Measurements from ENCODE around the gene ANKRD10. TPM values are rescaled to one million over a fixed set of nuclear protein-coding genes. Genes with fewer than 3 reads are reported as not detected.

ANKRD10 gene
- total and polyA plus RNA-seq, 2 of the 8 experiments (the other 6 are each of a cell fraction or from before 2014, with no cell fraction given): 146 to 218 TPM

GRCh38 chr13:110953833-110954532 lies 39.1 kb upstream of the ANKRD10 start (continued):
- TF ChIP-seq RAD21 (IDR thresholded peaks at IDR 0.05 in 1 of 2, conservative IDR thresholded peaks at IDR 0.05 in 1 of 2; ENCODE audit: low read depth in 2 of 2, low read length in 2 of 2): no peak
- no peak for TF ChIP-seq SIN3A (conservative IDR thresholded peaks at IDR 0.05 in 1 of 2, IDR thresholded peaks at IDR 0.05 in 1 of 2; ENCODE audit: low read depth in 1 of 2, low read length in 2 of 2)
- TF ChIP-seq JUN (IDR thresholded peaks at IDR 0.05; ENCODE audit: low read depth, low read length): no peak
- no peak for TF ChIP-seq TBP (IDR thresholded peaks at IDR 0.05; ENCODE audit: low read depth, low read length)
- TF ChIP-seq BACH1 (IDR thresholded peaks at IDR 0.05; ENCODE audit: low read length): no peak

All from H1 (cell line).